ENCODE measurements around the gene DCST2. TPM values are rescaled to one million over a fixed set of nuclear protein-coding genes. Genes with fewer than 3 reads are reported as not detected.

The DCST2 gene
- total and polyA plus RNA-seq, 9 of the 15 experiments (the other 6 are each of a cell fraction or from before 2014, with no cell fraction given), result 0.09 to 0.49 (median 0.11) TPM; not detected in 3

DNA sequence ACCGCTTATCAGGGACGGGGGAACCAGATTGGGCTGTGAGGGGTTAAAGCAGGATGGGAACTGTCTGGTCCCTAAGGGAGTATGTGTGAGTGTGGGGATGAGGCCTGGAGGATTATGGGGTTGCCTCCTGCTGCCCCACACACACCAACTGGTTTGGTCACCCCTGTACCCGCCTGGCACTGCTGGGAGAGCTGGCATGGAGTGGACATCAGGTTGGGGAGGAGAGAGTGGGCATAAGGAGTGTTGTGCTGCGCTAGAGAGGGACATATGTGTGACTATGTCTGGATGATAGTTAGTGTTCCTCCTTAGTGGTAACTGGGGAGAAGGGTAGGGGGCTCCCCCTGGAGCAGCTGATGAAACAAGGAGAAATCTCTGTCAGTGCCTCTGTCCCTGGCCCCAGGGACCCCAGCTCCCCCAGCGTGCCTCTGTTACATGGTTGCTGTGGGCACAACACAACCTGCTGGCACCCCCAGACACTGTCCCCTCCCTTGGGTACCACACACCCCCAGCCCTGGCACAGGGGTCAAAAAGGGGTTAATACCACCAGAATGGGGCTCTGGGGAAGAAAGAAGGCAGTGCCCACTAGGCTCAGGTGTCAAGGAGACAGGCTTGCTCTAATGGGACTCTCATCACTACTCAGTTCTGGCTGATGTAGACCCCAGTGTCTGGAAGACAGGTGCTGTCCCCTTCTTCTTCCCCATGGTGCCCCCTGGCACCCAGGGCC is 29.1 kb downstream of the DCST2 start (continued):
- TF ChIP-seq, protein P1, sequence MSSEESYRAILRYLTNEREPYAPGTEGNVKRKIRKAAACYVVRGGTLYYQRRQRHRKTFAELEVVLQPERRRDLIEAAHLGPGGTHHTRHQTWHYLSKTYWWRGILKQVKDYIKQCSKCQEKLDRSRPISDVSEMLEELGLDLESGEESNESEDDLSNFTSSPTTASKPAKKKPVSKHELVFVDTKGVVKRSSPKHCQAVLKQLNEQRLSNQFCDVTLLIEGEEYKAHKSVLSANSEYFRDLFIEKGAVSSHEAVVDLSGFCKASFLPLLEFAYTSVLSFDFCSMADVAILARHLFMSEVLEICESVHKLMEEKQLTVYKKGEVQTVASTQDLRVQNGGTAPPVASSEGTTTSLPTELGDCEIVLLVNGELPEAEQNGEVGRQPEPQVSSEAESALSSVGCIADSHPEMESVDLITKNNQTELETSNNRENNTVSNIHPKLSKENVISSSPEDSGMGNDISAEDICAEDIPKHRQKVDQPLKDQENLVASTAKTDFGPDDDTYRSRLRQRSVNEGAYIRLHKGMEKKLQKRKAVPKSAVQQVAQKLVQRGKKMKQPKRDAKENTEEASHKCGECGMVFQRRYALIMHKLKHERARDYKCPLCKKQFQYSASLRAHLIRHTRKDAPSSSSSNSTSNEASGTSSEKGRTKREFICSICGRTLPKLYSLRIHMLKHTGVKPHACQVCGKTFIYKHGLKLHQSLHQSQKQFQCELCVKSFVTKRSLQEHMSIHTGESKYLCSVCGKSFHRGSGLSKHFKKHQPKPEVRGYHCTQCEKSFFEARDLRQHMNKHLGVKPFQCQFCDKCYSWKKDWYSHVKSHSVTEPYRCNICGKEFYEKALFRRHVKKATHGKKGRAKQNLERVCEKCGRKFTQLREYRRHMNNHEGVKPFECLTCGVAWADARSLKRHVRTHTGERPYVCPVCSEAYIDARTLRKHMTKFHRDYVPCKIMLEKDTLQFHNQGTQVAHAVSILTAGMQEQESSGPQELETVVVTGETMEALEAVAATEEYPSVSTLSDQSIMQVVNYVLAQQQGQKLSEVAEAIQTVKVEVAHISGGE (CRISPR knock-in tag; IDR thresholded peaks at IDR 0.05), result no peak
- TF ChIP-seq RNF2 (IDR thresholded peaks at IDR 0.05) (no peak), PYGO2 (tag; IDR thresholded peaks at IDR 0.05) (0 out of 2 replicates have a peak, but pooled peaks have one; percentile 18), ZNF695 (CRISPR knock-in tag; IDR thresholded peaks at IDR 0.05) (no peak), TOE1 (IDR thresholded peaks at IDR 0.05; ENCODE audit: borderline replicate concordance) (0 out of 2 replicates have a peak, but pooled peaks have one; percentile 38), TOE1 (CRISPR knock-in tag; IDR thresholded peaks at IDR 0.05; ENCODE audit: borderline replicate concordance, low read depth) (no peak), FOXA3 (CRISPR knock-in tag; conservative IDR thresholded peaks at IDR 0.05 in 1 of 2, IDR thresholded peaks at IDR 0.05 in 1 of 2) (no peak), ZNF75A (CRISPR knock-in tag; IDR thresholded peaks at IDR 0.05) (no peak), ZNF354B (CRISPR knock-in tag; IDR thresholded peaks at IDR 0.05) (no peak)
- TF ChIP-seq, protein P2, sequence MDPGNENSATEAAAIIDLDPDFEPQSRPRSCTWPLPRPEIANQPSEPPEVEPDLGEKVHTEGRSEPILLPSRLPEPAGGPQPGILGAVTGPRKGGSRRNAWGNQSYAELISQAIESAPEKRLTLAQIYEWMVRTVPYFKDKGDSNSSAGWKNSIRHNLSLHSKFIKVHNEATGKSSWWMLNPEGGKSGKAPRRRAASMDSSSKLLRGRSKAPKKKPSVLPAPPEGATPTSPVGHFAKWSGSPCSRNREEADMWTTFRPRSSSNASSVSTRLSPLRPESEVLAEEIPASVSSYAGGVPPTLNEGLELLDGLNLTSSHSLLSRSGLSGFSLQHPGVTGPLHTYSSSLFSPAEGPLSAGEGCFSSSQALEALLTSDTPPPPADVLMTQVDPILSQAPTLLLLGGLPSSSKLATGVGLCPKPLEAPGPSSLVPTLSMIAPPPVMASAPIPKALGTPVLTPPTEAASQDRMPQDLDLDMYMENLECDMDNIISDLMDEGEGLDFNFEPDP (CRISPR knock-in tag; IDR thresholded peaks at IDR 0.05), result no peak
- TF ChIP-seq, protein P3, sequence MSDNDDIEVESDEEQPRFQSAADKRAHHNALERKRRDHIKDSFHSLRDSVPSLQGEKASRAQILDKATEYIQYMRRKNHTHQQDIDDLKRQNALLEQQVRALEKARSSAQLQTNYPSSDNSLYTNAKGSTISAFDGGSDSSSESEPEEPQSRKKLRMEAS (CRISPR knock-in tag; IDR thresholded peaks at IDR 0.05), result no peak
- TF ChIP-seq, protein P4, sequence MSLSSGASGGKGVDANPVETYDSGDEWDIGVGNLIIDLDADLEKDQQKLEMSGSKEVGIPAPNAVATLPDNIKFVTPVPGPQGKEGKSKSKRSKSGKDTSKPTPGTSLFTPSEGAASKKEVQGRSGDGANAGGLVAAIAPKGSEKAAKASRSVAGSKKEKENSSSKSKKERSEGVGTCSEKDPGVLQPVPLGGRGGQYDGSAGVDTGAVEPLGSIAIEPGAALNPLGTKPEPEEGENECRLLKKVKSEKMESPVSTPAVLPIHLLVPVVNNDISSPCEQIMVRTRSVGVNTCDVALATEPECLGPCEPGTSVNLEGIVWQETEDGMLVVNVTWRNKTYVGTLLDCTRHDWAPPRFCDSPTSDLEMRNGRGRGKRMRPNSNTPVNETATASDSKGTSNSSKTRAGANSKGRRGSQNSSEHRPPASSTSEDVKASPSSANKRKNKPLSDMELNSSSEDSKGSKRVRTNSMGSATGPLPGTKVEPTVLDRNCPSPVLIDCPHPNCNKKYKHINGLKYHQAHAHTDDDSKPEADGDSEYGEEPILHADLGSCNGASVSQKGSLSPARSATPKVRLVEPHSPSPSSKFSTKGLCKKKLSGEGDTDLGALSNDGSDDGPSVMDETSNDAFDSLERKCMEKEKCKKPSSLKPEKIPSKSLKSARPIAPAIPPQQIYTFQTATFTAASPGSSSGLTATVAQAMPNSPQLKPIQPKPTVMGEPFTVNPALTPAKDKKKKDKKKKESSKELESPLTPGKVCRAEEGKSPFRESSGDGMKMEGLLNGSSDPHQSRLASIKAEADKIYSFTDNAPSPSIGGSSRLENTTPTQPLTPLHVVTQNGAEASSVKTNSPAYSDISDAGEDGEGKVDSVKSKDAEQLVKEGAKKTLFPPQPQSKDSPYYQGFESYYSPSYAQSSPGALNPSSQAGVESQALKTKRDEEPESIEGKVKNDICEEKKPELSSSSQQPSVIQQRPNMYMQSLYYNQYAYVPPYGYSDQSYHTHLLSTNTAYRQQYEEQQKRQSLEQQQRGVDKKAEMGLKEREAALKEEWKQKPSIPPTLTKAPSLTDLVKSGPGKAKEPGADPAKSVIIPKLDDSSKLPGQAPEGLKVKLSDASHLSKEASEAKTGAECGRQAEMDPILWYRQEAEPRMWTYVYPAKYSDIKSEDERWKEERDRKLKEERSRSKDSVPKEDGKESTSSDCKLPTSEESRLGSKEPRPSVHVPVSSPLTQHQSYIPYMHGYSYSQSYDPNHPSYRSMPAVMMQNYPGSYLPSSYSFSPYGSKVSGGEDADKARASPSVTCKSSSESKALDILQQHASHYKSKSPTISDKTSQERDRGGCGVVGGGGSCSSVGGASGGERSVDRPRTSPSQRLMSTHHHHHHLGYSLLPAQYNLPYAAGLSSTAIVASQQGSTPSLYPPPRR (CRISPR knock-in tag; IDR thresholded peaks at IDR 0.05; ENCODE audit: borderline replicate concordance), result no peak
- TF ChIP-seq, protein P5, sequence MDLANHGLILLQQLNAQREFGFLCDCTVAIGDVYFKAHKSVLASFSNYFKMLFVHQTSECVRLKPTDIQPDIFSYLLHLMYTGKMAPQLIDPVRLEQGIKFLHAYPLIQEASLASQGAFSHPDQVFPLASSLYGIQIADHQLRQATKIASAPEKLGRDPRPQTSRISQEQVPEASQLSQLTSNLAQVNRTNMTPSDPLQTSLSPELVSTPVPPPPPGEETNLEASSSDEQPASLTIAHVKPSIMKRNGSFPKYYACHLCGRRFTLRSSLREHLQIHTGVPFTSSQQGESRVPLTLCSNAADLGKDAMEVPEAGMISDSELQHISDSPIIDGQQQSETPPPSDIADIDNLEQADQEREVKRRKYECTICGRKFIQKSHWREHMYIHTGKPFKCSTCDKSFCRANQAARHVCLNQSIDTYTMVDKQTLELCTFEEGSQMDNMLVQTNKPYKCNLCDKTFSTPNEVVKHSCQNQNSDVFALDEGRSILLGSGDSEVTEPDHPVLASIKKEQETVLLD (IDR thresholded peaks at IDR 0.05), result peak; percentile 57; the same call in 1 of the 2 replicates

All from K562 (cell line).